Calu3 (cell line): ENCODE data around the gene PLA2G6. TPM values are rescaled to one million over a fixed set of nuclear protein-coding genes. Genes with fewer than 3 reads are reported as not detected.

Experiments used
- BruUV-seq: library from RNA; stranded (reverse); fragments of 400-500 nt; replicated peaks from 2 replicates; lab custom pipeline; 2021; lab: Mats Ljungman, UMichigan
- CTCF ChIA-PET: fragments of 300-600 bp; sonication (Branson Sonifier 250); formaldehyde crosslinking; loops from one replicate; lab custom pipeline; 2022; ENCODE audit warnings: antibody characterized with exemption; lab: Charles Lee
- DNase-seq: peaks from one replicate; pipeline ENCODE4 v3.0.0; 2022
- H3K27ac Mint-ChIP-seq: one replicate; pipeline ENCODE4 v1.8.0; 2022; ENCODE audit warnings: mixed read lengths; ENCODE audit not compliant: unreplicated experiment
- H3K27me3 Mint-ChIP-seq: one replicate; pipeline ENCODE4 v1.8.0; 2022; ENCODE audit warnings: mixed read lengths; ENCODE audit not compliant: unreplicated experiment
- H3K36me3 Mint-ChIP-seq: one replicate; pipeline ENCODE4 v1.8.0; 2022; ENCODE audit warnings: mild to moderate bottlenecking, moderate library complexity, mixed read lengths; ENCODE audit not compliant: insufficient read depth, unreplicated experiment
- H3K4me1 Mint-ChIP-seq: one replicate; pipeline ENCODE4 v1.8.0; 2022; ENCODE audit warnings: mild to moderate bottlenecking, low read depth, mixed read lengths; ENCODE audit not compliant: unreplicated experiment
- H3K4me3 Mint-ChIP-seq: one replicate; pipeline ENCODE4 v1.8.0; 2022; ENCODE audit warnings: mild to moderate bottlenecking, low read depth, moderate library complexity, mixed read lengths; ENCODE audit not compliant: unreplicated experiment
- H3K9me3 Mint-ChIP-seq: one replicate; pipeline ENCODE4 v1.8.0; 2022; ENCODE audit warnings: low read depth, mixed read lengths; ENCODE audit not compliant: unreplicated experiment
- CTCF ChIP-seq: fragments of 200-600 bp; IDR thresholded peaks from one replicate; pipeline ENCODE4 v1.8.0; 2022; ENCODE audit warnings: antibody characterized with exemption; ENCODE audit not compliant: unreplicated experiment
- intact Hi-C: fragments of 100-400 bp; cut with micrococcal nuclease; formaldehyde crosslinking; loops from one replicate; pipeline ENCODE4 v1.10.0; 2022; ENCODE audit not compliant: unreplicated experiment
- total RNA-seq: library from RNA; stranded (reverse); gene quantifications from 2 replicates; pipeline ENCODE4 v1.2.3, GENCODE V29; 2022

PLA2G6 gene
- total RNA-seq, 1 experiment from 2014 or later, result 43.5 TPM

GRCh38 chr22:38137876-38138687, 43.5 kb downstream of the PLA2G6 start:
- DNase-seq, result no peak
- intact Hi-C loops, result no loop called here
- Mint-ChIP-seq H3K27ac (no peak overlapping the region), H3K4me3 (no peak overlapping the region), H3K36me3 (peaks cover 15% of the 10 kb centered on the region), H3K27me3 (no peaks in the 10 kb centered on the region), H3K4me1 (peaks cover 21% of the 10 kb centered on the region), H3K9me3 (no peaks in the 10 kb centered on the region)
- no peak for TF ChIP-seq CTCF
- no TSS peak for BruUV-seq
- CTCF ChIA-PET, result interaction anchor here (1.6 kb wide), 1 partner anchor 7 kb away, joined by 10 read pairs; no protein-coding TSS in a partner anchor

- TF ChIP-seq CTCF, result no peak
- Mint-ChIP-seq H3K36me3 (peaks cover 15% of the 10 kb centered on the region), H3K9me3 (no peaks in the 10 kb centered on the region), H3K27ac (no peak overlapping the region), H3K27me3 (no peaks in the 10 kb centered on the region), H3K4me1 (peaks cover 13% of the 10 kb centered on the region), H3K4me3 (no peak overlapping the region)
- no peak for DNase-seq
- CTCF ChIA-PET, result interaction anchor here (0.7 to 1.6 kb wide), 4 partner anchors 9 to 137 kb away, joined by 3 to 10 read pairs (median 6); no protein-coding TSS in a partner anchor
- intact Hi-C loops, result no loop called here
- BruUV-seq, result no TSS peak
Observed at GRCh38 chr22:38136607-38137006, 45.0 kb downstream of the PLA2G6 start.

GRCh38 chr22:38135133-38135706, 46.4 kb downstream of the PLA2G6 start:
- Mint-ChIP-seq H3K27ac (peak overlapping the region; percentile 27), H3K4me3 (peak overlapping the region; percentile 3)
- DNase-seq, result peak; percentile 75

GRCh38 chr22:38133331-38133730, 48.3 kb downstream of the PLA2G6 start:
- intact Hi-C loops, result no loop called here
- CTCF ChIA-PET, result no interaction called here
- Mint-ChIP-seq H3K9me3 (no peaks in the 10 kb centered on the region), H3K27me3 (no peaks in the 10 kb centered on the region), H3K4me3 (no peak overlapping the region), H3K4me1 (peaks cover 13% of the 10 kb centered on the region), H3K27ac (no peak overlapping the region), H3K36me3 (peaks cover 15% of the 10 kb centered on the region)
- no TSS peak for BruUV-seq
- TF ChIP-seq CTCF, result no peak
- no peak for DNase-seq

More at GRCh38 chr22:38135133-38135706, 46.4 kb downstream of the PLA2G6 start:
- no peaks in the 10 kb centered on the region for H3K9me3 Mint-ChIP-seq
- peaks cover 15% of the 10 kb centered on the region for H3K36me3 Mint-ChIP-seq
- TF ChIP-seq CTCF, result no peak
- intact Hi-C loops, result no loop called here
- CTCF ChIA-PET, result interaction anchor here (0.6 to 0.7 kb wide), 2 partner anchors 89 to 210 kb away, joined by 4 read pairs; no protein-coding TSS in a partner anchor
- no TSS peak for BruUV-seq
- H3K4me1 Mint-ChIP-seq, result peaks cover 13% of the 10 kb centered on the region
- H3K27me3 Mint-ChIP-seq, result no peaks in the 10 kb centered on the region
